Hepatocyte (in vitro differentiated cells): Measurements from ENCODE around the gene MC5R. TPM values are rescaled to one million over a fixed set of nuclear protein-coding genes. Genes with fewer than 3 reads are reported as not detected.
"Not testable (repeated sequence)": the region's sequence is repeated elsewhere in the genome, so short reads cannot be mapped to it uniquely, and the experiment has no call there.

Experiments used
- DNase-seq: peaks from one replicate; pipeline ENCODE4 v3.0.0-alpha.2; 2016; ENCODE audit warnings: low spot score
- H2AFZ ChIP-seq: fragments of 200-600 bp; sonication (generic); 2 replicates; pipeline ENCODE4 v1.6.0; 2016; ENCODE audit warnings: antibody characterized with exemption, mild to moderate bottlenecking
- H3K27ac ChIP-seq: fragments of 200-600 bp; sonication (generic); 2 replicates; pipeline ENCODE4 v1.5.1; 2016; ENCODE audit warnings: mild to moderate bottlenecking
- H3K27me3 ChIP-seq: fragments of 200-600 bp; sonication (generic); 2 replicates; pipeline ENCODE4 v1.6.1; 2016
- H3K36me3 ChIP-seq: fragments of 200-600 bp; sonication (generic); replicated peaks from 2 replicates; pipeline ENCODE4 v1.5.1; 2016; ENCODE audit warnings: low read depth; ENCODE audit not compliant: insufficient read depth
- H3K4me1 ChIP-seq: fragments of 200-600 bp; sonication (generic); 2 replicates; pipeline ENCODE4 v1.5.1; 2016; ENCODE audit warnings: mild to moderate bottlenecking, moderate library complexity; ENCODE audit not compliant: insufficient read depth
- H3K4me2 ChIP-seq: fragments of 200-600 bp; sonication (generic); 2 replicates; pipeline ENCODE4 v1.6.0; 2016
- H3K4me3 ChIP-seq: fragments of 200-600 bp; sonication (generic); 2 replicates; pipeline ENCODE4 v1.5.1; 2016; ENCODE audit warnings: mild to moderate bottlenecking
- H3K79me2 ChIP-seq: fragments of 200-600 bp; sonication (generic); 2 replicates; pipeline ENCODE4 v1.6.0; 2017; ENCODE audit warnings: mild to moderate bottlenecking
- H3K9me2 ChIP-seq: fragments of 200-600 bp; sonication (generic); replicated peaks from 2 replicates; pipeline ENCODE4 v1.6.0; 2017; ENCODE audit warnings: mild to moderate bottlenecking; ENCODE audit not compliant: insufficient read depth
- H3K9me3 ChIP-seq: fragments of 200-600 bp; sonication (generic); 2 replicates; pipeline ENCODE4 v1.5.1; 2016; ENCODE audit warnings: low read depth, mild to moderate bottlenecking
- H4K20me1 ChIP-seq: fragments of 200-600 bp; sonication (generic); 2 replicates; pipeline ENCODE4 v1.6.0; 2016; ENCODE audit warnings: mild to moderate bottlenecking; ENCODE audit not compliant: insufficient read depth, poor library complexity, severe bottlenecking
- CTCF ChIP-seq: fragments of 200-600 bp; sonication (generic); IDR thresholded peaks from 2 replicates; pipeline ENCODE4 v1.5.1; 2016; ENCODE audit warnings: antibody characterized with exemption, mild to moderate bottlenecking; ENCODE audit not compliant: poor library complexity
- EZH2 ChIP-seq: fragments of 200-600 bp; sonication (generic); IDR thresholded peaks from 2 replicates; pipeline ENCODE4 v1.6.1; 2016; ENCODE audit warnings: antibody characterized with exemption, mild to moderate bottlenecking, borderline replicate concordance
- EZH2phosphoT487 ChIP-seq: fragments of 200-600 bp; sonication (generic); IDR thresholded peaks from one replicate; pipeline ENCODE4 v1.6.1; 2018; ENCODE audit warnings: antibody characterized with exemption, mild to moderate bottlenecking, low read depth, moderate library complexity; ENCODE audit not compliant: unreplicated experiment, severe bottlenecking
- WGBS: methylation state at CpG from one replicate; pipeline ENCODE4 v1.1.6; 2016; ENCODE audit warnings: low lambda C conversion rate; ENCODE audit errors: missing lambda C conversion rate; 5-methylcytosine and 5-hydroxymethylcytosine counted together
- polyA plus RNA-seq: library from polyadenylated mRNA; unstranded; fragments of >200 nt; fragmentation: Nextera tagmentation; extraction: Ambion mirVana; gene quantifications from 2 replicates; pipeline ENCODE4 v1.2.1, GENCODE V29; 2016
- total RNA-seq: library from RNA; depleted of rRNA; stranded (reverse); fragments of >200 nt; gene quantifications from 2 replicates; pipeline ENCODE4 v1.2.3, GENCODE V29; 2014

MC5R gene
- total and polyA plus RNA-seq, 2 experiments from 2014 or later = not detected

- H3K4me2 ChIP-seq = no peak overlapping the region
- WGBS = 97% methylated on average over 22 of the region's 22 CpGs
- no peaks in the 10 kb centered on the region for H3K9me3 ChIP-seq
- no peaks in the 10 kb centered on the region for H3K4me1 ChIP-seq
- no peak overlapping the region for H3K4me3 ChIP-seq
- TF ChIP-seq CTCF (no peak), EZH2phosphoT487 (no peak)
- no peaks in the 10 kb centered on the region for H4K20me1 ChIP-seq
- no peaks in the 10 kb centered on the region for H3K27me3 ChIP-seq
- H2AFZ ChIP-seq = no peak overlapping the region
- no peaks in the 10 kb centered on the region for H3K79me2 ChIP-seq
- H3K27ac ChIP-seq = no peak overlapping the region
- DNase-seq = no peak
- no peaks in the 10 kb centered on the region for H3K36me3 ChIP-seq
- no peaks in the 10 kb centered on the region for H3K9me2 ChIP-seq
Observed at GRCh38 chr18:13836559-13836958, 12.6 kb downstream of the MC5R start.

GRCh38 chr18:13849791-13850190 lies 25.8 kb downstream of the MC5R start:
- Histone ChIP-seq H3K27me3 (no peaks in the 10 kb centered on the region), H2AFZ (no peak overlapping the region), H3K36me3 (no peaks in the 10 kb centered on the region), H3K4me3 (no peak overlapping the region), H3K4me2 (no peak overlapping the region), H3K27ac (no peak overlapping the region), H3K4me1 (no peaks in the 10 kb centered on the region), H3K9me3 (no peaks in the 10 kb centered on the region), H3K79me2 (no peaks in the 10 kb centered on the region), H3K9me2 (no peaks in the 10 kb centered on the region), H4K20me1 (no peaks in the 10 kb centered on the region)
- TF ChIP-seq EZH2phosphoT487 = no peak
- TF ChIP-seq EZH2 = no peak
- TF ChIP-seq CTCF = no peak
- WGBS = 85% methylated on average over 4 of the region's 4 CpGs
- DNase-seq = no peak

GRCh38 chr18:13862898-13863297 lies 38.9 kb downstream of the MC5R start:
- H3K4me1 ChIP-seq, H3K27ac ChIP-seq, H3K9me3 ChIP-seq, H3K79me2 ChIP-seq, H3K36me3 ChIP-seq, H3K4me3 ChIP-seq, H4K20me1 ChIP-seq, H2AFZ ChIP-seq, H3K9me2 ChIP-seq: not testable (repeated sequence)
- H3K4me2 ChIP-seq = peak overlapping the region; percentile 36
- peaks cover 16% of the 10 kb centered on the region for H3K27me3 ChIP-seq
- 49% methylated on average over 7 of the region's 7 CpGs for WGBS
- peak; percentile 53 for DNase-seq

GRCh38 chr18:13868501-13869271 lies 44.7 kb downstream of the MC5R start:
- WGBS = 8% methylated on average over 46 of the region's 51 CpGs

More at GRCh38 chr18:13868501-13869271, 44.7 kb downstream of the MC5R start:
- H3K9me3 ChIP-seq = no peaks in the 10 kb centered on the region
- peak overlapping the region; percentile 62 for H3K4me2 ChIP-seq
- peaks cover 67% of the 10 kb centered on the region for H3K27me3 ChIP-seq
- no peaks in the 10 kb centered on the region for H3K36me3 ChIP-seq
- H3K4me3 ChIP-seq = no peak overlapping the region
- H3K27ac ChIP-seq = no peak overlapping the region
- H3K9me2 ChIP-seq = no peaks in the 10 kb centered on the region
- DNase-seq = no peak
- TF ChIP-seq EZH2 (peak; percentile 50), EZH2phosphoT487 (no peak), CTCF (no peak)
- H4K20me1 ChIP-seq = no peaks in the 10 kb centered on the region
- H2AFZ ChIP-seq = no peak overlapping the region
- no peaks in the 10 kb centered on the region for H3K4me1 ChIP-seq
- H3K79me2 ChIP-seq = no peaks in the 10 kb centered on the region
